PC-9 (cell line): ENCODE measurements around the gene NEURL2.

Source experiments
- CTCF ChIP-seq: fragments of 200-600 bp; sonication (generic); conservative IDR thresholded peaks from 2 replicates; pipeline ENCODE4 v1.6.1; 2017; ENCODE audit warnings: mixed run types, antibody characterized with exemption, mild to moderate bottlenecking, moderate library complexity
- EZH2 ChIP-seq: fragments of 200-600 bp; sonication (generic); IDR thresholded peaks from 2 replicates; pipeline ENCODE4 v1.8.0; 2017; ENCODE audit warnings: antibody characterized with exemption, low read depth

- TF ChIP-seq CTCF (no peak), EZH2 (no peak)
These were observed 2.8 kb upstream of the NEURL2 start for GRCh38 chr20:45893831-45894230.
